Stimulated activated CD8-positive, alpha-beta memory T cell treated with anti-CD3 and anti-CD28 coated beads, Interleukin-4, amount 100 ng/mL, for 4 hours (primary cell): ENCODE data around the gene NUTM2B.
"Not testable (repeated sequence)": the region's sequence is repeated elsewhere in the genome, so short reads cannot be mapped to it uniquely, and the experiment has no call there.

Source experiments
- DNase-seq, 2 donors: peaks; one replicate each; pipeline ENCODE4 v3.0.0-alpha.2; 2020; ENCODE audit warnings: low read depth in 2 of 2, low spot score in 1 of 2

NUTM2B gene

GRCh38 chr10:79744844-79745243 lies 41.8 kb downstream of the NUTM2B start:
- DNase-seq, result not testable (repeated sequence)

GRCh38 chr10:79748510-79748909 lies 45.5 kb downstream of the NUTM2B start:
- DNase-seq, result not testable (repeated sequence)

GRCh38 chr10:79753601-79754000 lies 50.6 kb downstream of the NUTM2B start:
- not testable (repeated sequence) for DNase-seq

- not testable (repeated sequence) for DNase-seq
These were observed 55.4 kb downstream of the NUTM2B start for GRCh38 chr10:79758297-79758993.
